ENCODE measurements around the gene PERCC1. TPM values are rescaled to one million over a fixed set of nuclear protein-coding genes. Genes with fewer than 3 reads are reported as not detected.
A peak's percentile ranks its signal among the peaks of the same experiment; 100 is the strongest.

The PERCC1 gene
- total and polyA plus RNA-seq, 7 experiments from 2014 or later = 0.77 to 3.4 (median 1.7) TPM; not detected in 3

DNA sequence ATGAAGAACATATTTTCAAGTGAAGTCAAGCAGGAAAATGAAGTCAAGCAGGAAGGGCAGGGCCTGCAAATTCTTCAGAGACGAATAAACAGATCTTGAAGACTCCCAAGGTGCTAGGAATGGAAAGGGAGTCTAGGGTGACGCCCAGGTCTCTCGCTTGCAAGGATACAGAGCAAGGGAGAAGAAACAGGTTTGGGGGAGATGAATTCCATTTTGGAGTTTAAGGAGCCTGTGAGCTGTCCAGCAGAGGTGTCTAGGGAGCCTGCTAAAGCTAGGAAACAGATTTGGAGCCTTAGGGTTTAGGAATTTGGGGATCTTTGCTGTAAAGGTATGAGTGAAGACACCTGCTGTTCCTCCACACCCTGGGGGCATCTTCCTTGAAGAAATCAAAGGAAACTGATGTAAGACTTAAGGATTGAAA lies 14.3 kb upstream of the PERCC1 start:
- CTCF ChIA-PET = no interaction called here

DNA sequence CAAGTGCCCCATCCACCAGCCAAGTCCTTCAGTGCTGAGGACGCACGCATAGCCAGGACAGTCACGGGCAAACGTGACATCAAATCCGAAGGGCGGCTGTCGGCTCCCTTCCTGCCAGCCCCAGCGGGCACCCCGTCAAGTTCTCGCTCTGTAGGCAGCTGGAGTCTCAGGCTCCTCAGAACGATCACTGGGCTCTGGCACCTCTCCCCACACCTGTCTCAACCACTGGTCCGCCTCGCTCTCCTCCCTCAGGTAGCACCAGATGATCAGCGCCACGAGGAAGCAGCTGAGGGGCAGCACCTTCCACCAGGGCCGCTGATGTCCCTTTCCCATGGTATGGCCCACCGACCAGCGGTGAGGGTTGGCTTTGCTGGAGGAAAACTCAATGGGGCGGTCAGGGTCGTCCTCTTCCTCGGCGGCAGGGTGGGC lies 10.8 kb upstream of the PERCC1 start:
- Histone ChIP-seq H3K27ac (ENCODE audit: low read depth, low read length) (peak overlapping the region; percentile 95), H3K4me1 (ENCODE audit: control insufficient read depth in 2 of 2, insufficient read depth in 2 of 2, low read length in 2 of 2) (peaks cover 6 to 11% of the 10 kb centered on the region in 2 donors), H3K36me3 (ENCODE audit: control insufficient read depth in 2 of 3, insufficient read depth in 3 of 3, low read length in 3 of 3) (no peaks in the 10 kb centered on the region), H3K9me3 (ENCODE audit: control insufficient read depth in 2 of 3, low read length in 3 of 3) (no peaks in the 10 kb centered on the region), H3K27me3 (ENCODE audit: control insufficient read depth in 2 of 2, insufficient read depth in 2 of 2, low read length in 2 of 2) (no peaks in the 10 kb centered on the region), H3K4me3 (ENCODE audit: low read length) (peak overlapping the region; percentile 66)
- peaks cover 0 to 5% (median 0%) of the 10 kb centered on the region in 5 donors for H3K27me3 Mint-ChIP-seq
- intact Hi-C loops (cut with micrococcal nuclease) = loop anchor here (1.0 to 10.0 kb wide), 15 partner anchors 55 to 738 kb away; partner anchors contain the start of genes CLCN7 (in 2 of the 2), JPT2 (in 2 of the 2), NUBP2 (in 2 of the 2) and SPSB3 (in 2 of the 2)
- H3K4me1 Mint-ChIP-seq = peaks cover 4 to 31% (median 20%) of the 10 kb centered on the region in 7 donors
- peak overlapping the region; percentile 25 to 98 (median 98) for H3K27ac Mint-ChIP-seq
- H3K4me3 Mint-ChIP-seq = peak overlapping the region; percentile 90 to 94 (median 92)
- DNase-seq (peak in 1 of 9 donors; percentile 30), ATAC-seq (no peak)
- ChIA-PET POLR2A (interaction anchor here (0.6 to 2.3 kb wide), 16 partner anchors 7 to 1763 kb away, joined by 3 to 18 read pairs (median 5); partner anchors contain the start of genes CRAMP1, IFT140, MAPK8IP3 and NUBP2), CTCF (interaction anchor here (1.3 kb wide), 1 partner anchor 12 kb away, joined by 5 read pairs; no protein-coding TSS in a partner anchor)
- H3K9me3 Mint-ChIP-seq = no peaks in the 10 kb centered on the region
- H3K36me3 Mint-ChIP-seq = peaks cover 0 to 2% (median 0%) of the 10 kb centered on the region in 5 donors

More for the DNA sequence above, 14.3 kb upstream of the PERCC1 start:
- no peaks in the 10 kb centered on the region for H3K27me3 ChIP-seq (ENCODE audit: control insufficient read depth in 2 of 2, insufficient read depth in 2 of 2, low read length in 2 of 2)
- no peak for ATAC-seq
- peaks cover 0 to 42% (median 33%) of the 10 kb centered on the region in 7 donors for H3K4me1 Mint-ChIP-seq
- H3K27ac Mint-ChIP-seq = peak overlapping the region; percentile 18 to 80 (median 71)
- no peak overlapping the region for H3K4me3 ChIP-seq (ENCODE audit: low read length)
- H3K27ac ChIP-seq (ENCODE audit: low read depth, low read length) = no peak overlapping the region
- no peak for DNase-seq
- H3K4me3 Mint-ChIP-seq = peak overlapping the region in 5 of 10 donors; percentile 12 to 77 (median 42)
- no peaks in the 10 kb centered on the region for H3K9me3 Mint-ChIP-seq
- intact Hi-C loops (cut with micrococcal nuclease) = no loop called here
- peaks cover 0 to 6% (median 3%) of the 10 kb centered on the region in 5 donors for H3K36me3 Mint-ChIP-seq
- H3K4me1 ChIP-seq (ENCODE audit: control insufficient read depth in 2 of 2, insufficient read depth in 2 of 2, low read length in 2 of 2) = peaks cover 11 to 12% of the 10 kb centered on the region in 2 donors
- H3K9me3 ChIP-seq (ENCODE audit: control insufficient read depth in 2 of 3, low read length in 3 of 3) = no peaks in the 10 kb centered on the region
- peaks cover 0 to 15% (median 6%) of the 10 kb centered on the region in 3 experiments for H3K36me3 ChIP-seq (ENCODE audit: control insufficient read depth in 2 of 3, insufficient read depth in 3 of 3, low read length in 3 of 3)
- peaks cover 0 to 5% (median 0%) of the 10 kb centered on the region in 5 donors for H3K27me3 Mint-ChIP-seq
- POLR2A ChIA-PET = no interaction called here

DNA sequence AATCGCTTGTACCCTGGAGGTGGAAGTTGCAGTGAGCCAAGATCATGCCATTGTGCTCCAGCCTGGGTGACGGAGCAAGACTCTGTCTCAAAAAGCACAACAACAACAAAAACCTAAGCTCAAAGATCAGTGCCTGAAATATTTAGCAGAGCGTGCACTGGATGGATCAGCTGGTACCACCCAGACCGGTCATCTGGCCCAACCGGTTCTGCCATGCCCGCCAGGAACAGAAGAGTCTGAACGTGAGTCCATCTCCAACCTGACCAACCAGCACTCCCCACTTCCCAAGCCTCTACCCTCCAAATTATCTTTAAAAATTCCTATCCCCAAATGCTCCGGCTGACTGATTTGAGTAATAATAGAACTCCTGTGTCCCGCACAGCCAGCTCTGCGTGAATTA lies 8.8 kb upstream of the PERCC1 start:
- H3K27ac Mint-ChIP-seq = peak overlapping the region; percentile 85 to 98 (median 98)
- peaks cover 0 to 2% (median 0%) of the 10 kb centered on the region in 5 donors for H3K36me3 Mint-ChIP-seq
- peak overlapping the region; percentile 95 for H3K27ac ChIP-seq (ENCODE audit: low read depth, low read length)
- CTCF ChIA-PET = no interaction called here
- H3K27me3 ChIP-seq (ENCODE audit: control insufficient read depth in 2 of 2, insufficient read depth in 2 of 2, low read length in 2 of 2) = no peaks in the 10 kb centered on the region
- H3K4me1 ChIP-seq (ENCODE audit: control insufficient read depth in 2 of 2, insufficient read depth in 2 of 2, low read length in 2 of 2) = peaks cover 4 to 11% of the 10 kb centered on the region in 2 donors
- H3K4me3 ChIP-seq (ENCODE audit: low read length) = no peak overlapping the region
- H3K9me3 ChIP-seq (ENCODE audit: control insufficient read depth in 2 of 3, low read length in 3 of 3) = no peaks in the 10 kb centered on the region
- ATAC-seq (no peak), DNase-seq (no peak)
- H3K4me1 Mint-ChIP-seq = peaks cover 4 to 26% (median 15%) of the 10 kb centered on the region in 7 donors
- H3K4me3 Mint-ChIP-seq = peak overlapping the region in 9 of 10 donors; percentile 23 to 93 (median 90)
- H3K9me3 Mint-ChIP-seq = no peaks in the 10 kb centered on the region
- intact Hi-C loops (cut with micrococcal nuclease) = loop anchor here (5.0 to 10.0 kb wide), 5 partner anchors 70 to 740 kb away; partner anchors contain the start of genes GNPTG (in 1 of the 2), JMJD8 (in 1 of the 2), MAPK8IP3 (in 1 of the 2) and MSRB1 (in 1 of the 2)
- H3K36me3 ChIP-seq (ENCODE audit: control insufficient read depth in 2 of 3, insufficient read depth in 3 of 3, low read length in 3 of 3) = no peaks in the 10 kb centered on the region
- peaks cover 0 to 5% (median 0%) of the 10 kb centered on the region in 5 donors for H3K27me3 Mint-ChIP-seq
- POLR2A ChIA-PET = interaction anchor here (0.8 to 2.3 kb wide), 4 partner anchors 11 to 1098 kb away, joined by 3 to 18 read pairs (median 8); partner anchors contain the start of genes AMDHD2, CRAMP1, IFT140 and TELO2

- intact Hi-C loops (cut with micrococcal nuclease) = loop anchor here (5.0 to 10.0 kb wide), 5 partner anchors 72 to 742 kb away; partner anchors contain the start of genes GNPTG (in 1 of the 2), JMJD8 (in 1 of the 2), MAPK8IP3 (in 1 of the 2) and MSRB1 (in 1 of the 2)
- peaks cover 4 to 23% (median 15%) of the 10 kb centered on the region in 7 donors for H3K4me1 Mint-ChIP-seq
- peaks cover 0 to 5% (median 0%) of the 10 kb centered on the region in 5 donors for H3K27me3 Mint-ChIP-seq
- no peak overlapping the region for H3K27ac ChIP-seq (ENCODE audit: low read depth, low read length)
- peaks cover 0 to 2% (median 0%) of the 10 kb centered on the region in 5 donors for H3K36me3 Mint-ChIP-seq
- peak overlapping the region in 5 of 9 donors; percentile 51 to 98 (median 59) for H3K27ac Mint-ChIP-seq
- no peak overlapping the region for H3K4me3 Mint-ChIP-seq
- no peaks in the 10 kb centered on the region for H3K9me3 ChIP-seq (ENCODE audit: control insufficient read depth in 2 of 3, low read length in 3 of 3)
- H3K4me1 ChIP-seq (ENCODE audit: control insufficient read depth in 2 of 2, insufficient read depth in 2 of 2, low read length in 2 of 2) = peaks cover 4 to 11% of the 10 kb centered on the region in 2 donors
- H3K27me3 ChIP-seq (ENCODE audit: control insufficient read depth in 2 of 2, insufficient read depth in 2 of 2, low read length in 2 of 2) = no peaks in the 10 kb centered on the region
- H3K9me3 Mint-ChIP-seq = no peaks in the 10 kb centered on the region
- DNase-seq (no peak), ATAC-seq (no peak)
- no peaks in the 10 kb centered on the region for H3K36me3 ChIP-seq (ENCODE audit: control insufficient read depth in 2 of 3, insufficient read depth in 3 of 3, low read length in 3 of 3)
- ChIA-PET POLR2A (no interaction called here), CTCF (no interaction called here)
- H3K4me3 ChIP-seq (ENCODE audit: low read length) = no peak overlapping the region
Observed at GRCh38 chr16:1424028-1424427, 6.8 kb upstream of the PERCC1 start.

DNA sequence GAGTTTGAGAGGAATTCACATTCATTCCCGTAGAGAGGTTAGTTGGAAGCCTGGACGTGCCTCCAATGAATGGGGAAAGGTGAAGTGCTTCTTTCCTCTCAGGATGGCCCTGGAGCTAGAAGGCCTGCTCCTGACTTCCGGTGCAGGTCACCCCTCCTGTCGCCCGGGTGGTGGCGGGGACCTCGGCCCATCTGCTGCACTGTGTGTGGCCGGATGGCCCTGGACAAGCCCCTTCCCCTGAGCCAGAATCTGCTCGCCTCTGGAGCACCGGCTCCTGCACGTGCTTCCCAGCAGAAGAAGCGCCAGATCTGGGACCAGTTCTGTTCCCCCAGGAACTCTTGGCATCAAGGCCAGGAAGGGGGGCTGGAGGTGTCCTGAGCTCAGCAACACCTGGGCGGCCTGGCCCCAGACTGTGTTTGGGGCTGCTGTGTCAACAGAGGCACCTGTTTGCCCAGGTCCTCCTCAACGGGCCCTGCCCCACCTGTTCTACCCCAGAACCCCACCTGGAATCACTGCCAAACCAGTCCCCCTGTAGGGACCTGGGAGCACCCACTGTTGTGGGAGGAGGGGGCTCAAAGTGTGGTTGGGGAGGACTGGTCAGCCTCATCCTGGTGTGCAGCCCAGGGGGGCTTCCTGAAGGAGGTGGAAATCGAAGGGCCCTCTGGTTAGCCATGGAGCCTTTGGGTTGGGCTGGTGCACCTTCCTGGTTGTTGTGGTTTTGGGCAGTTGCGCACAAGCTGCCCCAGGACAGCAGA lies 5.1 kb upstream of the PERCC1 start:
- H3K9me3 ChIP-seq (ENCODE audit: control insufficient read depth in 2 of 3, low read length in 3 of 3) = no peaks in the 10 kb centered on the region
- no peaks in the 10 kb centered on the region for H3K9me3 Mint-ChIP-seq
- intact Hi-C loops (cut with micrococcal nuclease) = loop anchor here (10.0 kb wide), 3 partner anchors 279 to 519 kb away; partner anchors contain the start of genes MAPK8IP3 (in 1 of the 2), MSRB1 (in 1 of the 2), NUBP2 (in 1 of the 2) and SPSB3 (in 1 of the 2)
- DNase-seq (no peak), ATAC-seq (no peak)
- CTCF ChIA-PET = no interaction called here
- H3K36me3 Mint-ChIP-seq = no peaks in the 10 kb centered on the region
- peaks cover 0 to 4% of the 10 kb centered on the region in 2 donors for H3K4me1 ChIP-seq (ENCODE audit: control insufficient read depth in 2 of 2, insufficient read depth in 2 of 2, low read length in 2 of 2)
- peaks cover 4 to 12% (median 5%) of the 10 kb centered on the region in 7 donors for H3K4me1 Mint-ChIP-seq
- H3K36me3 ChIP-seq (ENCODE audit: control insufficient read depth in 2 of 3, insufficient read depth in 3 of 3, low read length in 3 of 3) = no peaks in the 10 kb centered on the region
- no peaks in the 10 kb centered on the region for H3K27me3 ChIP-seq (ENCODE audit: control insufficient read depth in 2 of 2, insufficient read depth in 2 of 2, low read length in 2 of 2)
- H3K27ac Mint-ChIP-seq = peak overlapping the region in 1 of 9 donors; percentile 1
- POLR2A ChIA-PET = interaction anchor here (0.7 to 1.2 kb wide), 2 partner anchors 12 to 281 kb away, joined by 3 to 5 read pairs; partner anchors contain the start of gene MAPK8IP3
- H3K27ac ChIP-seq (ENCODE audit: low read depth, low read length) = no peak overlapping the region
- H3K4me3 Mint-ChIP-seq = no peak overlapping the region
- H3K4me3 ChIP-seq (ENCODE audit: low read length) = no peak overlapping the region
- peaks cover 0 to 2% (median 0%) of the 10 kb centered on the region in 5 donors for H3K27me3 Mint-ChIP-seq

DNA sequence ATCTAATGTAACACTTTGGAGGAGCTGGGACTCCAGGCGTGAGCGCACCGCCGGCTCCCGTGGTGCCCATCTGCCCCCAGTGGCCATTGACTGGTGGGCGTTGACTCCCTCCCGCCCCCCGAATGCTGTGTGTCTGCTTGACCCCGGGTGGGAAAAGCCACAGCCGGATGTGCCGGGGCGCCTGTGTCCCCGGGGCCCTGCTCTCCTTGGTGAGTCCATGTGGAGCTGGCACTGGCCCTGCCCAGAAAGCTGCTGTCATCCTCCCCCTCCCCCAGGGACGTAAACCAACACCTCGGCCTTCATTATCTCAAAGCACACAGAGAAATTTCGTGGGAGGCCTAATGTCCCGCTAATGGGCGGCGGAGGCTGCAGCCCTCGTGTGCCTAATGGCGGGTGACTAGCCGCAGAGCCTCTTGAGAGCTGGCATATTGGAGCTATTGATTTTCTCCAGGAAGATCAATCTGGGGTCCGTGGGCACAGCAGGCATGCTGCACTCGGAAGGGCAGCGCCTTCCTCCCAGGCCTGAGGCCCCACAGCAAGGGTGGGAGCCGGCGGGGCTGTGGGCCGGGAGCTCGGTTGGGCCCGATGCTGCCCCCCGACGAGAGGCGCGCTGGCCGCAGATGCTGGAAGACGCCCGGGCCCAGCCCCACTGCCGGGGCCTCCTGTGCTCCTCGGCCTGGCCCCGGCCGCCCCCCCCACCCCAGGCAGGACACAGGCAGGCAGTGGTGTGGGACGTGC lies 4.0 kb upstream of the PERCC1 start:
- H3K4me1 Mint-ChIP-seq = peaks cover 0 to 5% (median 3%) of the 10 kb centered on the region in 7 donors

More for the DNA sequence above, 4.0 kb upstream of the PERCC1 start:
- DNase-seq = no peak
- CTCF ChIA-PET = interaction anchor here (0.6 kb wide), 1 partner anchor 11 kb away, joined by 3 read pairs; no protein-coding TSS in a partner anchor
- Histone ChIP-seq H3K4me1 (ENCODE audit: control insufficient read depth in 2 of 2, insufficient read depth in 2 of 2, low read length in 2 of 2) (no peaks in the 10 kb centered on the region), H3K27ac (ENCODE audit: low read depth, low read length) (no peak overlapping the region), H3K4me3 (ENCODE audit: low read length) (no peak overlapping the region), H3K36me3 (ENCODE audit: control insufficient read depth in 2 of 3, insufficient read depth in 3 of 3, low read length in 3 of 3) (no peaks in the 10 kb centered on the region), H3K9me3 (ENCODE audit: control insufficient read depth in 2 of 3, low read length in 3 of 3) (no peaks in the 10 kb centered on the region), H3K27me3 (ENCODE audit: control insufficient read depth in 2 of 2, insufficient read depth in 2 of 2, low read length in 2 of 2) (no peaks in the 10 kb centered on the region)
- intact Hi-C loops (cut with micrococcal nuclease) = loop anchor here (10.0 kb wide), 3 partner anchors 278 to 518 kb away; partner anchors contain the start of genes MAPK8IP3 (in 1 of the 2), MSRB1 (in 1 of the 2), NUBP2 (in 1 of the 2) and SPSB3 (in 1 of the 2)
- ATAC-seq = no peak
- no peak overlapping the region for H3K4me3 Mint-ChIP-seq
- no peaks in the 10 kb centered on the region for H3K27me3 Mint-ChIP-seq
- no peak overlapping the region for H3K27ac Mint-ChIP-seq
- H3K9me3 Mint-ChIP-seq = no peaks in the 10 kb centered on the region
- POLR2A ChIA-PET = no interaction called here
- H3K36me3 Mint-ChIP-seq = no peaks in the 10 kb centered on the region
